MM.1S (cell line): ENCODE data around the gene CNOT10.

Source experiments
- CTCF ChIP-seq: fragments of 300-600 bp; sonication (generic); IDR thresholded peaks from 2 replicates; pipeline ENCODE4 v1.5.1; 2016; ENCODE audit warnings: antibody characterized with exemption, low read length, mixed read lengths
- EZH2 ChIP-seq: fragments of 300-600 bp; sonication (generic); optimal IDR thresholded peaks from 2 replicates; pipeline ENCODE3; 2017; ENCODE audit warnings: low read depth, mild to moderate bottlenecking, antibody characterized with exemption, low read length, mixed read lengths
- EZH2phosphoT487 ChIP-seq: fragments of 300-600 bp; sonication (generic); IDR thresholded peaks from 2 replicates; pipeline ENCODE4 v1.6.1; 2018; ENCODE audit warnings: antibody characterized with exemption, low read length

- TF ChIP-seq EZH2 (no peak), CTCF (no peak), EZH2phosphoT487 (no peak)
Observed at GRCh38 chr3:32818970-32819511, 134.1 kb downstream of the CNOT10 start.
